Measurements from ENCODE around the gene NCAM2.

DNA sequence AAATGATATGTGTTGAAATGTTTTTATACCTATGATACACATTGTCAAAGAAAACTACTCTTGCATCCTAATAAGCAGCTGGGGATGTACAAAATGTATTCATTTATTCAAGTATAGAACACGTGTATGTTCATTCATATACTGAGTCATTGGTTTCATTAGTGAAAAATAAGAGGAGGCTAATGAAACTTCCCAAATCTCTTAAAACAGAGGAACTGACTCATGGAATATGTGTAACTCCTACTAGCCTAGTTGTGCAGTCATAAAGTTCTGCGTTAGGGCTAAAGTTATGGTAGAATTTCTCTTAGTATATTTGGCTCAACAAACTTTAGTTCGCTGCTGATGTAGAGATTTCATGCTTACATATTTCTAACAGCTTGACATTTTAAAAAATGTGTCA, 441.6 kb downstream of the NCAM2 start:
- TF ChIP-seq GATA2 (IDR thresholded peaks at IDR 0.05; ENCODE audit: low read depth, low read length) (no peak), GATA3 (IDR thresholded peaks at IDR 0.05; ENCODE audit: low read depth, low read length) (no peak)

Measured in SH-SY5Y (cell line).